ENCODE measurements around the gene CST7.

The CST7 gene

GRCh38 chr20:24956001-24956841 lies 7.2 kb downstream of the CST7 start:
- Histone ChIP-seq H3K4me3 (ENCODE audit: low read depth in 1 of 5, low read length in 5 of 5) (no peak overlapping the region), H3K27me3 (ENCODE audit: control insufficient read depth in 5 of 5, insufficient read depth in 4 of 5, low read length in 5 of 5) (no peaks in the 10 kb centered on the region), H3K36me3 (ENCODE audit: control insufficient read depth in 5 of 5, insufficient read depth in 5 of 5, low read length in 5 of 5) (peaks cover 5 to 63% (median 50%) of the 10 kb centered on the region in 5 donors), H3K9me3 (ENCODE audit: control insufficient read depth in 5 of 5, low read length in 5 of 5) (no peaks in the 10 kb centered on the region), H3K9ac (ENCODE audit: low read length in 5 of 5) (no peak overlapping the region), H3K4me1 (ENCODE audit: control insufficient read depth in 5 of 5, insufficient read depth in 5 of 5, low read length in 5 of 5) (peaks cover 0 to 39% (median 21%) of the 10 kb centered on the region in 5 donors), H3K27ac (ENCODE audit: low read depth, low read length) (no peak overlapping the region)

- no peaks in the 10 kb centered on the region for H3K27me3 ChIP-seq (ENCODE audit: control insufficient read depth in 5 of 5, insufficient read depth in 4 of 5, low read length in 5 of 5)
- H3K9ac ChIP-seq (ENCODE audit: low read length in 5 of 5): peak overlapping the region in 1 of 5 donors; percentile 9
- no peaks in the 10 kb centered on the region for H3K9me3 ChIP-seq (ENCODE audit: control insufficient read depth in 5 of 5, low read length in 5 of 5)
- no peak overlapping the region for H3K4me3 ChIP-seq (ENCODE audit: low read depth in 1 of 5, low read length in 5 of 5)
- H3K36me3 ChIP-seq (ENCODE audit: control insufficient read depth in 5 of 5, insufficient read depth in 5 of 5, low read length in 5 of 5): peaks cover 5 to 75% (median 61%) of the 10 kb centered on the region in 5 donors
- H3K4me1 ChIP-seq (ENCODE audit: control insufficient read depth in 5 of 5, insufficient read depth in 5 of 5, low read length in 5 of 5): peaks cover 0 to 27% (median 18%) of the 10 kb centered on the region in 5 donors
- no peak overlapping the region for H3K27ac ChIP-seq (ENCODE audit: low read depth, low read length)
Observed at GRCh38 chr20:24957326-24958016, 8.4 kb downstream of the CST7 start.

GRCh38 chr20:24958506-24959385 lies 9.7 kb downstream of the CST7 start:
- Histone ChIP-seq H3K4me1 (ENCODE audit: control insufficient read depth in 5 of 5, insufficient read depth in 5 of 5, low read length in 5 of 5) (peaks cover 0 to 14% (median 8%) of the 10 kb centered on the region in 5 donors), H3K4me3 (ENCODE audit: low read depth in 1 of 5, low read length in 5 of 5) (no peak overlapping the region), H3K9me3 (ENCODE audit: control insufficient read depth in 5 of 5, low read length in 5 of 5) (no peaks in the 10 kb centered on the region), H3K27me3 (ENCODE audit: control insufficient read depth in 5 of 5, insufficient read depth in 4 of 5, low read length in 5 of 5) (no peaks in the 10 kb centered on the region), H3K9ac (ENCODE audit: low read length in 5 of 5) (no peak overlapping the region), H3K36me3 (ENCODE audit: control insufficient read depth in 5 of 5, insufficient read depth in 5 of 5, low read length in 5 of 5) (peaks cover 8 to 85% (median 73%) of the 10 kb centered on the region in 5 donors), H3K27ac (ENCODE audit: low read depth, low read length) (no peak overlapping the region)

- Histone ChIP-seq H3K27ac (ENCODE audit: low read depth, low read length) (no peak overlapping the region), H3K9ac (ENCODE audit: low read length in 5 of 5) (no peak overlapping the region), H3K27me3 (ENCODE audit: control insufficient read depth in 5 of 5, insufficient read depth in 4 of 5, low read length in 5 of 5) (no peaks in the 10 kb centered on the region), H3K9me3 (ENCODE audit: control insufficient read depth in 5 of 5, low read length in 5 of 5) (no peaks in the 10 kb centered on the region), H3K4me1 (ENCODE audit: control insufficient read depth in 5 of 5, insufficient read depth in 5 of 5, low read length in 5 of 5) (peaks cover 0 to 10% (median 7%) of the 10 kb centered on the region in 5 donors), H3K36me3 (ENCODE audit: control insufficient read depth in 5 of 5, insufficient read depth in 5 of 5, low read length in 5 of 5) (peaks cover 8 to 90% (median 80%) of the 10 kb centered on the region in 5 donors), H3K4me3 (ENCODE audit: low read depth in 1 of 5, low read length in 5 of 5) (no peak overlapping the region)
Observed at GRCh38 chr20:24959591-24960301, 10.7 kb downstream of the CST7 start.

GRCh38 chr20:24960302-24960801 lies 11.3 kb downstream of the CST7 start:
- Histone ChIP-seq H3K36me3 (ENCODE audit: control insufficient read depth in 5 of 5, insufficient read depth in 5 of 5, low read length in 5 of 5) (peaks cover 8 to 96% (median 85%) of the 10 kb centered on the region in 5 donors), H3K4me1 (ENCODE audit: control insufficient read depth in 5 of 5, insufficient read depth in 5 of 5, low read length in 5 of 5) (peaks cover 0 to 10% (median 7%) of the 10 kb centered on the region in 5 donors), H3K4me3 (ENCODE audit: low read depth in 1 of 5, low read length in 5 of 5) (no peak overlapping the region), H3K27ac (ENCODE audit: low read depth, low read length) (no peak overlapping the region), H3K27me3 (ENCODE audit: control insufficient read depth in 5 of 5, insufficient read depth in 4 of 5, low read length in 5 of 5) (no peaks in the 10 kb centered on the region), H3K9ac (ENCODE audit: low read length in 5 of 5) (no peak overlapping the region), H3K9me3 (ENCODE audit: control insufficient read depth in 5 of 5, low read length in 5 of 5) (no peaks in the 10 kb centered on the region)

GRCh38 chr20:24960861-24961260 lies 11.8 kb downstream of the CST7 start:
- Histone ChIP-seq H3K4me1 (ENCODE audit: control insufficient read depth in 5 of 5, insufficient read depth in 5 of 5, low read length in 5 of 5) (peaks cover 0 to 10% (median 7%) of the 10 kb centered on the region in 5 donors), H3K9me3 (ENCODE audit: control insufficient read depth in 5 of 5, low read length in 5 of 5) (no peaks in the 10 kb centered on the region), H3K4me3 (ENCODE audit: low read depth in 1 of 5, low read length in 5 of 5) (no peak overlapping the region), H3K36me3 (ENCODE audit: control insufficient read depth in 5 of 5, insufficient read depth in 5 of 5, low read length in 5 of 5) (peaks cover 8 to 98% (median 90%) of the 10 kb centered on the region in 5 donors), H3K27me3 (ENCODE audit: control insufficient read depth in 5 of 5, insufficient read depth in 4 of 5, low read length in 5 of 5) (no peaks in the 10 kb centered on the region), H3K27ac (ENCODE audit: low read depth, low read length) (no peak overlapping the region), H3K9ac (ENCODE audit: low read length in 5 of 5) (peak overlapping the region in 1 of 5 donors; percentile 12)

- peaks cover 8 to 98% (median 91%) of the 10 kb centered on the region in 5 donors for H3K36me3 ChIP-seq (ENCODE audit: control insufficient read depth in 5 of 5, insufficient read depth in 5 of 5, low read length in 5 of 5)
- peak overlapping the region in 1 of 5 donors; percentile 12 for H3K9ac ChIP-seq (ENCODE audit: low read length in 5 of 5)
- H3K4me1 ChIP-seq (ENCODE audit: control insufficient read depth in 5 of 5, insufficient read depth in 5 of 5, low read length in 5 of 5): peaks cover 0 to 10% (median 7%) of the 10 kb centered on the region in 5 donors
- no peak overlapping the region for H3K4me3 ChIP-seq (ENCODE audit: low read depth in 1 of 5, low read length in 5 of 5)
- no peaks in the 10 kb centered on the region for H3K9me3 ChIP-seq (ENCODE audit: control insufficient read depth in 5 of 5, low read length in 5 of 5)
- no peak overlapping the region for H3K27ac ChIP-seq (ENCODE audit: low read depth, low read length)
- H3K27me3 ChIP-seq (ENCODE audit: control insufficient read depth in 5 of 5, insufficient read depth in 4 of 5, low read length in 5 of 5): no peaks in the 10 kb centered on the region
Observed at GRCh38 chr20:24961384-24962181, 12.5 kb downstream of the CST7 start.

GRCh38 chr20:24962182-24962492 lies 13.1 kb downstream of the CST7 start:
- Histone ChIP-seq H3K27me3 (ENCODE audit: control insufficient read depth in 5 of 5, insufficient read depth in 4 of 5, low read length in 5 of 5) (no peaks in the 10 kb centered on the region), H3K27ac (ENCODE audit: low read depth, low read length) (no peak overlapping the region), H3K4me1 (ENCODE audit: control insufficient read depth in 5 of 5, insufficient read depth in 5 of 5, low read length in 5 of 5) (peaks cover 0 to 8% (median 7%) of the 10 kb centered on the region in 5 donors), H3K4me3 (ENCODE audit: low read depth in 1 of 5, low read length in 5 of 5) (no peak overlapping the region), H3K9ac (ENCODE audit: low read length in 5 of 5) (no peak overlapping the region), H3K36me3 (ENCODE audit: control insufficient read depth in 5 of 5, insufficient read depth in 5 of 5, low read length in 5 of 5) (peaks cover 8 to 99% (median 92%) of the 10 kb centered on the region in 5 donors), H3K9me3 (ENCODE audit: control insufficient read depth in 5 of 5, low read length in 5 of 5) (no peaks in the 10 kb centered on the region)

Data from subcutaneous abdominal adipose tissue (tissue), 5 donors.